ENCODE measurements around the gene LIMK1. TPM values are rescaled to one million over a fixed set of nuclear protein-coding genes. Genes with fewer than 3 reads are reported as not detected.

LIMK1 gene
- total RNA-seq, 1 donor from 2014 or later = 178 TPM

- Mint-ChIP-seq H3K27me3 (ENCODE audit: unreplicated experiment) (peaks cover 10% of the 10 kb centered on the region), H3K36me3 (ENCODE audit: unreplicated experiment) (no peaks in the 10 kb centered on the region), H3K4me1 (ENCODE audit: low read depth, unreplicated experiment) (peaks cover 2% of the 10 kb centered on the region), H3K9me3 (ENCODE audit: unreplicated experiment) (peaks cover 3% of the 10 kb centered on the region), H3K27ac (ENCODE audit: unreplicated experiment) (no peak overlapping the region), H3K4me3 (ENCODE audit: unreplicated experiment) (no peak overlapping the region)
- DNase-seq = no peak
- no peak for TF ChIP-seq CTCF (IDR thresholded peaks at IDR 0.05; ENCODE audit: partially characterized antibody, unreplicated experiment)
Measured at GRCh38 chr7:74071121-74071520, 12.5 kb upstream of the LIMK1 start.

- Mint-ChIP-seq H3K27me3 (ENCODE audit: unreplicated experiment) (peaks cover 12% of the 10 kb centered on the region), H3K27ac (ENCODE audit: unreplicated experiment) (no peak overlapping the region), H3K4me3 (ENCODE audit: unreplicated experiment) (no peak overlapping the region), H3K9me3 (ENCODE audit: unreplicated experiment) (peaks cover 3% of the 10 kb centered on the region), H3K4me1 (ENCODE audit: low read depth, unreplicated experiment) (peaks cover 10% of the 10 kb centered on the region), H3K36me3 (ENCODE audit: unreplicated experiment) (no peaks in the 10 kb centered on the region)
- TF ChIP-seq CTCF (IDR thresholded peaks at IDR 0.05; ENCODE audit: partially characterized antibody, unreplicated experiment) = no peak
- DNase-seq = no peak
Measured at GRCh38 chr7:74074770-74075169, 8.8 kb upstream of the LIMK1 start.

- H3K27me3 Mint-ChIP-seq (ENCODE audit: unreplicated experiment) = peaks cover 6% of the 10 kb centered on the region
- DNase-seq = no peak
- peaks cover 6% of the 10 kb centered on the region for H3K9me3 Mint-ChIP-seq (ENCODE audit: unreplicated experiment)
- H3K27ac Mint-ChIP-seq (ENCODE audit: unreplicated experiment) = peak overlapping the region; percentile 88
- peaks cover 8% of the 10 kb centered on the region for H3K4me1 Mint-ChIP-seq (ENCODE audit: low read depth, unreplicated experiment)
- no peaks in the 10 kb centered on the region for H3K36me3 Mint-ChIP-seq (ENCODE audit: unreplicated experiment)
- TF ChIP-seq CTCF (IDR thresholded peaks at IDR 0.05; ENCODE audit: partially characterized antibody, unreplicated experiment) = no peak
- H3K4me3 Mint-ChIP-seq (ENCODE audit: unreplicated experiment) = peak overlapping the region; percentile 53
Measured at GRCh38 chr7:74078461-74078860, 5.1 kb upstream of the LIMK1 start.

GRCh38 chr7:74082770-74083116, 861 bp upstream of the LIMK1 start:
- peak overlapping the region; percentile 78 for H3K4me3 Mint-ChIP-seq (ENCODE audit: unreplicated experiment)
- TF ChIP-seq CTCF (IDR thresholded peaks at IDR 0.05; ENCODE audit: partially characterized antibody, unreplicated experiment) = no peak
- H3K27me3 Mint-ChIP-seq (ENCODE audit: unreplicated experiment) = peaks cover 3% of the 10 kb centered on the region
- H3K36me3 Mint-ChIP-seq (ENCODE audit: unreplicated experiment) = no peaks in the 10 kb centered on the region
- H3K4me1 Mint-ChIP-seq (ENCODE audit: low read depth, unreplicated experiment) = peaks cover 8% of the 10 kb centered on the region
- no peak for DNase-seq
- peak overlapping the region; percentile 94 for H3K27ac Mint-ChIP-seq (ENCODE audit: unreplicated experiment)
- peaks cover 8% of the 10 kb centered on the region for H3K9me3 Mint-ChIP-seq (ENCODE audit: unreplicated experiment)

- peaks cover 6% of the 10 kb centered on the region for H3K9me3 Mint-ChIP-seq (ENCODE audit: unreplicated experiment)
- no peaks in the 10 kb centered on the region for H3K36me3 Mint-ChIP-seq (ENCODE audit: unreplicated experiment)
- peaks cover under 1% of the 10 kb centered on the region for H3K27me3 Mint-ChIP-seq (ENCODE audit: unreplicated experiment)
- H3K4me3 Mint-ChIP-seq (ENCODE audit: unreplicated experiment) = peak overlapping the region; percentile 93
- no peak for TF ChIP-seq CTCF (IDR thresholded peaks at IDR 0.05; ENCODE audit: partially characterized antibody, unreplicated experiment)
- peak overlapping the region; percentile 66 for H3K27ac Mint-ChIP-seq (ENCODE audit: unreplicated experiment)
- peaks cover 2% of the 10 kb centered on the region for H3K4me1 Mint-ChIP-seq (ENCODE audit: low read depth, unreplicated experiment)
- peak; percentile 64 for DNase-seq
Measured at GRCh38 chr7:74083928-74084721, 521 bp downstream of the LIMK1 start.

All from glutamatergic neuron (in vitro differentiated cells).